HG02798 (cell line): ENCODE measurements around the gene THUMPD2.

Experiments
- ATAC-seq: cut with Tn5 transposase; IDR thresholded peaks from one replicate; pipeline ENCODE4 v1.9.1; 2021; ENCODE audit warnings: mild to moderate bottlenecking; ENCODE audit not compliant: unreplicated experiment, poor library complexity

Gene THUMPD2

DNA sequence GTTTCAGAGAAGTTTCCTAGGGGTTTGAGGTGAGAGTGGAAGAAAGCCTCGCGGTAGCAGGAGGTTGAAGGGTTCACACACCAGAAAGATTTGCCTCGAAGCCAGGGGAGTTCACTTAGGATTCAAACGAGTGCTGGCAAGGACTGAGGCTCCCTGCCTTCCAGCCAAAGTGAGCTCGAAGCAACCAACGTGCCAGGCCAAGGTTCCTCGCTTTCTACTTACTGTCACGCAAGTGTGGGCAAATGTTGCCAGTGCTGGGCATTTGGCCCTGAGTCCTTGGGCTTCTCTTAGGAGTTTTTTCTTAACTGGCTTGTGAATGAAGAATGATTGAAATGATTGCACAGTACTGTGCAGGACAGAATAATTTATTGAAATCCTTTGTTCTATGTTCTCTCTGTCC lies 59.7 kb downstream of the THUMPD2 start:
- no peak for ATAC-seq

DNA sequence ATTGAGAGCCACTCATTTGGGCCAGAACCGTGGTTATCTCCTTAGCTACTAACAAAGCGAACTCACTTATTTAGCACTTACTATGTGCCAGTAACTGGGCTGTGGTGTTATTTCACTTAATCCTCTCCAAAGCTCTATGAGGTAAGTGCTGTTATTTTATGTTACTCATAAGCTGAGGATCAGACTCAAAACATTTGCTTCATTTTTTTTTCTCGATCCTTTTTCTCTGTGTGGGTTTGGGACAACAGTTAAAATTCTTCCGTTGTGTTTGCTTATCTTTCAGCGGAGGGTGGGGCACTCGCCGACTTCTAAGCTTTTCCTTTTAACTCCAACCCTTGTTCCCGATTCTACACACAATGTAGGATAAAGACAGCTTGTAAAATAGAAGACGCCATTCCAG lies 60.6 kb downstream of the THUMPD2 start:
- ATAC-seq = no peak

DNA sequence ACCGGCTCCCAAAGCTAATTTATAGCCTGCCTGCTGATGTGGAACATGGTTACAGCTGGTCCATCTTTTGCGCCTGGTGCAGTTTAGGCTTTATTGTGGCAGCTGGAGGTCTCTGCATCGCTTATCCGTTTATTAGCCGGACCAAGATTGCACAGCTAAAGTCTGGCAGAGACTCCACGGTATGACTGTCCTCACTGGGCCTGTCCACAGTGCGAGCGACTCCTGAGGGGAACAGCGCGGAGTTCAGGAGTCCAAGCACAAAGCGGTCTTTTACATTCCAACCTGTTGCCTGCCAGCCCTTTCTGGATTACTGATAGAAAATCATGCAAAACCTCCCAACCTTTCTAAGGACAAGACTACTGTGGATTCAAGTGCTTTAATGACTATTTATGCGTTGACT lies 62.0 kb downstream of the THUMPD2 start:
- no peak for ATAC-seq

DNA sequence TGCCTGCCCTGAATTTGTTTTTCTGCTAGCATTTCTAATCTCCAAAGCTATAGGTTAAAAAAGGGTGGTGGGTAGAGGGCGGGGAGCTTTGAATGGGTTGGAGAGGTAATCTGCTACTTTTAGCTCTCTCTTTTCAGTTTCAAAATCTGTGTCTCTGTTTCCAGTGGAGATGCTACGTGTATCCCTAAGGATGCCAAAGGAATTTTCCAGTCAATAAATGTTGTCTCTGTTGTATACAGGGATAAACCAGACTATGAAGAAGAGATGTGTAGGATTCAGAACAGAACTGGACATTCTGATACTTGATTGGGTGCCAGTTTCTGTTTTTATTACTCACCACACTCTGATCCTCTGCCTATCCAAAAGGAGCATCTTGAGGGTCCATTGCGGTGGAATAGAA lies 63.2 kb downstream of the THUMPD2 start:
- ATAC-seq = no peak

DNA sequence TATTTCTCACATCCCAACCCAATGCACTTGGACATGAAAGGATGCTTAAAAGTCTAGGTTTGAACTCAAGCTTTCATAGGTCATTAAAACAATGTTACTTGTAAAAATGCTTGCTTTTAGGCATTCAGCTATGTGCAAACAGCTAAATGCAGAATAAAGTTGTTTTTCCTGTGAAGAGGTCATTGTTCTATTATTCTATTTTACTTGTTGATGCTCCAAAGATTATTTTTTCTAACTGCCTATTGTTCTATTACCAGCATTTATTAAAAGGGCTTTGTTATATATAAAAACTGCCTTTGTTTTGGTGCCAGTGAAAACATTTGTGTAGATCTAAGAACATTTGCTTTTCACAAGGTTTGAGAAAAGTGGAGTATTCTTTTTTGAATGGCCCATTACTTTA lies 64.0 kb downstream of the THUMPD2 start:
- no peak for ATAC-seq

DNA sequence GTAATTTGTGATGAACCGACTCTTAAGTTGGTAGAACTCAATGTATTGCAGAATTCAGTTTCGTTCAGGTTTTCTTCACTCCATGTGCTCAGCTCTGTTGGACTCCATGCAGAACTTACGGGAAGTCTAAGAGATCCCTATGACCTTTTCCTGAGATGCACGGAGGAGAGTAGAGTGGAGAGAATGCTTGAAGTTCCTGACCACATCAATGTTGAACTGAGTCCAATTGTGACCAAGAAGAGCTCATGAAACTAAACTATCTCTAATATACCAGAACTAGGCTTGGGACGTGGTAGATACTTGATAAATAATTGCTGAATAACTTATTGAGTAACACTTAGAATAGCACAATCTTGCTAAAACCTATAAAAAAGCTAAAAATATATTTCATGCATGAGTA lies 66.1 kb downstream of the THUMPD2 start:
- ATAC-seq = no peak

DNA sequence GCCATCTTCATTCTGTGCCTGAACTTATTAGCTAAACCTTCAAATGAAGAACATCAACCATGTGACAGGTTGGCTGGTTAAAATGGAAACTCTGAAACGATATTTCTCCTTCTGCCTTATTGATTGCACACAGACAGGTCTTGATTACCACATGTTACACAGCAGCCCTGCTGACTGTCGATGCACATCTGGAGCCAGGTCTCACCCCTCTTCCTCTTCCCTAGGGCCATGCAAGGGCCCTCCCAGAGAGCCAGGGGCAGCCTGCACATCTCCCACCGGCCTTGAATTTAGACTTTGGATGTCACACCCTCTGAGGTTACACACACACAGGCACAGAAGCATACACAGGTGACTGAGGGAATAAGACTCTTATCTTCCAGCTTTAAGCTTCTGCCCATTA lies 68.3 kb downstream of the THUMPD2 start:
- no peak for ATAC-seq

DNA sequence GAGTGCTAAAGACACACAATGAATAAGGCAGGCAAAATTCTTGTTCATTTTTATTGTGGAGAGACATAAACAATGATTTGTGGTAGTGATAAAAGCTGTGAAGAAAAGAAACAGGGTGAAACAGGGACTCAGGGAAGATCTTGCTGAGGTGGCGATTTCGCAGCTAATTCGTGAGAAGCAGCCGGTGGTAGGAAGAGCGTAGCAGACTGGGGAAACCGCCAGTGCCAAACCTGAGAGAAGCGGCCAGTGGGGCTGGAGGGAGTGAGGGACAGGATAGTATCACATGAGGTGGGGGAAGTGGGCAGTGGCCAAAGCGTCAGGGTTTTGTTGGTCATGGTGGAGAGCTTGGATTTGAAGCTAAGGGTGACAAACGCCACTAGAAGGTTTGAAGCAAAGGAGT lies 71.1 kb downstream of the THUMPD2 start:
- ATAC-seq = no peak

DNA sequence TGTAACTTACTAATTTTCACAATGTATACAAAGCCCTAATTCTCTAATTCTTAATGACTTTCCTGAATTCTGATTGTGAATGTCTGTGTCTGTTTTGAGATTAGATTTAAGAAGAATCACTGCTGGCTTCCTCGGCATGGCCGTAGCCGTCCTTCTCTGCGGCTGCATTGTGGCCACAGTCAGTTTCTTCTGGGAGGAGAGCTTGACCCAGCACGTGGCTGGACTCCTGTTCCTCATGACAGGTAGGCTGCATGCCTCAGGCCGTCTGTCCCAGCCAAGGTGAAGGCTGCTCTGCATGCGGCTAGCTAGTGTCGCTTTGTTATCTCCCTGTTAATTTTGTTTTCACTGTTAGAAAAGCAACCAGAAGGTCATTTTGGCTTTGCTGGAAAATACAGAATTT lies 72.1 kb downstream of the THUMPD2 start:
- no peak for ATAC-seq

DNA sequence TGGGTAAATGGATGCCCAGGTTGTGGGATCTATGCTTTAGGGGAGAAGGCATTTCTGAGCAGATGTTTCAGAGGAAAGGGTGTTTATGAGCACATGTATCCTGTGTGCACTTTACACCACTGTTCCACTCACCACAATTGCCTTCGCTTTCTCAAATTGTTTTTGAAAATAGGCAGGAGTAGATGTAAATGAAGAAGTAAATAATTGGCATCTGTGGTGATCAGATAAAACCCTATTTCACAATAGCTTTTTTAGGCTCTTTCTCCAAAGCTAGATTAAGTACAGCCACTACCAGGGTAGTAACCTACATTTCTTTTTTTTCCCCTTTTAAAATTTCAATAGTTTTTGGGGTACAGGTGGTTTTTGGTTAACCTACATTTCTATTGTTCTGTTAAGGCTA lies 72.7 kb downstream of the THUMPD2 start:
- no peak for ATAC-seq

DNA sequence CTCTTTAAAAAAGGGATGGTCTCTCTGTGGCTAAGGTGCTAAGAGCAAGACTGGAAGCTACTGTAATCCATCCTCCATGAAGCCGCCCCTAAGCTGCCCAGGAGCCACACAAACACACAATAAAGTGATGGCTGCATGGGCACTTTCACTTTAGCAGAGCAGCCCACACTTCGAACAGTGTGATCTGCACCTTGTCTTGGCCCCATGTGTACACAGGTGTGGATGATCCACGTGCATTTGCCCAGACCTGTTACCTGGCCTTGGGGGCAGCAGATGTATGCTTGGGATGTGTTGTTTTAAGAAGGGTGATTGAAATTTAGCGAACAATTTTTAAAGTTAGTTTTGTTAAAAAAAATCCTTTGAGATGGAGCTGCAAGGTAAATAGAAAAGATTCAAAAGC lies 73.4 kb downstream of the THUMPD2 start:
- no peak for ATAC-seq

DNA sequence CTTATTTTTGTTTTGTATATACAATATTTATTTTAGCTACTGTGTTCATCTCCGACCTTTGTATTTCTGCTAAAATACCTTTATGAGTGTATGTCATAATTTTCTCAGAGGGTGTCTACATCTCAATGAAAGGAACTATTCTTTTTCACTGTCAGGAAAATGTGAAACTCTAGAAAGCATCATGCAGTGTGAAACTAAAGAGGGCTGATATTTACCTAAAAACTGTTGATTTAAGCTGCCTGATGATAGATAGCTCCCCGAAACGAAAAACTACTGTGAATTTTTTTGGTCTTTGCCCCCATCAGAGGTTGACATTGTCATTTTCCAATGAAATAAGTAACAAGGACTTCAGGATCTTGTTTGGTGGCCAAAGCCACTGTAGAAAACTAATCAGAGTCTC lies 74.5 kb downstream of the THUMPD2 start:
- no peak for ATAC-seq

DNA sequence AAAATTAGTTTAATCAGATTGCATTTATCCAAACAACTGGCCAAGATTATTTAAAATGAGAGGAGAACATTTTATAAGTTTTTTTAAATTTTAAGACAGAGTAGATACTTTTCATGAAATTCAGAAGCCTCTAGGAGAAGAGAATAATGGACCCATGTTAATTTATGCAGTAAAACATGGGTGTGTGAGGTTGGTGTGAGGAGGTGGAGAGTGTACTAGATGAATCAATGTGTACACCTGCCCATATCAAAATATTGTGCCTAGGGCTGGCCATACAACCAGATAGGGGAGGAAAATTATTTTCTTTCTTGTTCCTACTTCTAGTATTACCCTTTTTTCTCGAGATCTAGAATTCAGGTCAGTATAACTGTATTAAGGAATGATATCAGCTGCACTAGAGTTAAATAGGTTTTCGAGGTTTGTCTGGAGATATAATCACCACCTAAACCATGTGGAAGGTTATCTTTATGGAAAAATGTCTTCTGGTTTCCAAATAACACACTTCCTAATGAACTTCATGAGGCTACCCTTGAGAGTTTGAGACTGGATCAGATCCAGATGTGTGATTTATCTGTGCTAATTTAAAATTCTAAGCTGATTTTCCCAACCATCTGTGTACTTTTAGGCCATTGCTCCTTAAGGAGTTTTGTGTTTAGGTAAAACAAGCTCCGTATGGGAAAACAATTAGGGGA lies 75.7 kb downstream of the THUMPD2 start:
- no peak for ATAC-seq

DNA sequence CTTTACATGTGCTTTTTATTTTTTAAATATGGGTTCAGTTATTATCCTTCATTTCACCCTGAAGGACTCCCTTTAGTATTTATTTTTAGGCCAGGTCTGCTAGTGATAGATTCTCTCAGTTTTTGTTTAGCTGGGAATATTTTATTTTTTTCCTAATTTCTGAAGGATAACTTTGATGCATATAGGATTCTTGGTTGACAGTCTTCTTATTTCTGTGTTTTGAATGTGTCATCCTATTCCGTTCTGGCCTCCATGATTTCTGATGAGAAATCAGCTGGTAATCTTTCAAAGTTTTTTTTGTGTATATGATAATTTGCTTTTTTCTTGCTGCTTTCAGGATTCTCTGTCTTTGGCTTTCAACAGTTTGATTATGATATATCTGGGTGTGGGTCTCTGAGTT lies 77.9 kb downstream of the THUMPD2 start:
- no peak for ATAC-seq

DNA sequence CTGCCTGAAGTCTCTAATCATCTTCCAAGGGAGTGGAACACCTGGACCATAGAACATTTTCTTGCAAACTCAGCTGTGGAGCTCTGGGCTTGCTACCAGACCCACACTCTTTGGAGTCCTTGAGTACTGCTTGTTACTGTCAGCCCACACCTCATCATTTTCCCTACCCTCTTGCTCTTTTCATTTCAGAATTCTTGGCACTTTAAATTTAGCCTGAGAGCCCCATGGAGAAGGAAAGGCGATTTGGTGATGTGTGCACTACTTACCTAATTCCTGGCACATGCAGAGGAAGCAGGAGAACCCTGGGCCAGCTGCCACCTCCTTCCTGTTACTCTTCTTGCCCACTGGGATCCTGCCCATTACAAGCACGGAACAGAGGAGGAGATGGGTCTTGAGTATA lies 81.6 kb downstream of the THUMPD2 start:
- ATAC-seq = no peak

DNA sequence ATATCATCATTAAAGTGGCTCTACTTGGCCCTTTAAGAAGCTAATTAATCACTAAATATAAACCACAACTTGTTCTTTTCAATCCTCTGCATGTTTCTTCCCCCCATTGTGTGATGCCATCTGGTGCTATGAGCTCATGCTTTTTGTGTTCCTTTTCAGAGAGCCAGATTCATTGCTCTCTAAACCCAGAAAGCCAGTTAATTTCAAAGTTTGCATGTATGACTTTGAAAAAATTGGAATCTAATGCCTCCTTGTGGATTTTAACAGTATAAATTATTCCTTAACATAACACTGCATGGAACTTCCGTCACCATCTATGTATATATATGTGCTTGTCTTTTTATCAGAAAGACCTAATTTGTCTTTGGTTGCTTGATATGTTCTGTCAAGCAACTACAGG lies 82.2 kb downstream of the THUMPD2 start:
- ATAC-seq = no peak

DNA sequence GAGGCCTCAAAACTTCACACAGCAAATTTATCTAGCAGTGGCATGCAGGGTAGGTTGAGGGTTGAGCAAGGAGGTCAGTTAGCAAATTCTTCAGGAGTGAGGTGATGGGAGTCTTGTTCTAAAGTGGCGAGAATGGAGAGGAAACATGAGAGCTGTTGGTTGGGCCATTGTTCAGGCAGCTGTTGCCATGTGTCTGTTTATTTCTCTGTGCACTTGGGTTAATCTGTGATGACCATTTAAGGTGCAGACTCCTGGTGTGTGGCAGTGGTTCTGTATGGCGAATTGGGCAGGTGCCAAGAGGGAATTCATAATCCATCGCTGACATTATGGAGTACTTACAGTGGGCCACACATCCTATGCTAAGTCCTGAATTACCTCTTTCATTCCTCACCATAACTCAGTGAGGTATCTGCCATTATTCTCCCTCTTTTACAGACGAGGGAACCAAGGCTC lies 82.9 kb downstream of the THUMPD2 start:
- no peak for ATAC-seq

DNA sequence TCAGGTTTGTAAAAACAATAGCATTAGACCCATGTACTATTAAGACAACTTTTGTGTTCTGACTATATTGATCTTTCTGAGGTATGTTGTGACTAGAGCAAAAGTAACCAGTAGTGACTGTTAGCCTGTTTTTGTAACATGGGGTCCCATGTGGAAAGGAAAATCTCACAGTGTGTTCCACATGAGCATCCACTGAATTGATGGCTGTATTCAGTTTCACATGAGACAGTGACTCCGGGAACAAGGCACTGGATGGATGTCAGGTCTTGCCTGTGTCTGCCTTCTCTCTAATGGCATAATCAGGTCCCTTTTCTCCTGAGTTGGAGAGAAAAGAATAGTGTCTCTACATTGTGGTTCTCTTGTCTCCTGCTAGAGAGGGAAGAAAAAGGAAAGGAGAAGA lies 85.8 kb downstream of the THUMPD2 start:
- no peak for ATAC-seq

DNA sequence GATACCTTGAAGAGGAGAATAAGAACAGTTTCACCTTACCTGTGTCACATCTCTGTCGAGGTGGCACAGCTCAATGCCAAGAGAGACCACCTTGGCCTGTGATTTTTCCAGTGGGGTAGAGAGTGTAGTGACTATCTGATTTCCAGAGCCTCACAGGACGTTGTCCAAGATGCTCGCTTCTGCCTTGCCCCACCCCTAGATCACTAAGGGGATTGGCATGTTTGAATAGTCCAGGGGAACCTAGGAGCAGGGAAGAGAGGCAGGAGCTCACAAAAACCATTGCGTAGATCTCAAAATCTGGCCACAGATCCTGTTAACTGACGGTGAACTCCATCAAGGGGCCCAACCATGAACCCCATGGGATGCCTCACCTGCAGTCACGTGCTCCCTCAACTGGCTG lies 89.2 kb downstream of the THUMPD2 start:
- no peak for ATAC-seq

DNA sequence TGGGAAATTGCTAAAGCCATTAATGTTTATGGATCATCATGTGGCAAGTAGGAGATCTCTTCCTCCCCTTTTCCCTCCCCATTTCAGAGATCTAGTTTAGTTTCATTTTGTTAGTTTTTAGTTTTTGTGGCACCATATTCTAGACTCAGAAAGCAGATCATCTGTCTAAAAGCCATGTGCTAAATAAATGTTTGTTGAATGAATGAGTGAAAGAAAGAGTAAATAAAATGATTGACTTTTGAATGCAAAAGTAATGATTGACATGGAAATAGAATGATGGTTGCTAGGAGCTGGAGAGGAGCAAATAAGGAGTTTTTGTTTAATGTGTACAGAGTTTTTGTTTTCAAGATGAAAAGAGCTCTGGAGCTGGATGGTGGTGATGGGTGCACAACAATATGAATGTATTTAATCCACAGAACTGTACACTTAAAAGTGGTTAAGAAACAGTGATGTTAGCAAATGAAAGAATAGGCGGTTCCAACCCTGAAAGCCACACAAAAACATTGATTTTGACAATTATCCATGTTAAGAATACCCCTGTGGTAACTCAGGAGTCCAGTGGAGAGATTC lies 89.7 kb downstream of the THUMPD2 start:
- no peak for ATAC-seq

DNA sequence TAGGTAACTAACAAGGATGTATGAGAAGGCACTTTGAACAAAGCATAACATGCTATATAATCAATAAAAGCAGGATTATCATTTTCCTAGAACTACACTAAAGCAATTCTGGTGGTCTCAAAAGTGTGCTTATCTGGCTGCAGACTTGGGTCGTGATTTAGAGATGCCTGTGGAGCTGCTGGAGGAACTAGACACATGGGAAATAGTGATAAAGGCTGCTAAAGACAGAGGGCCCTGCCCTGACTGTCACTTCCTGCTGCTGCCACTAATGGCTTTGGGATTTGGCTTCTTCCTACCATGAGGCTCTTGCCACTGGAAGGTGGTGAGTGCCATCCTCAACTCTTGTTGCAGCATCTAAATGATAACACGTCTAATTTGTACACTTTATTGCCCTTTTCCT lies 90.9 kb downstream of the THUMPD2 start:
- no peak for ATAC-seq

DNA sequence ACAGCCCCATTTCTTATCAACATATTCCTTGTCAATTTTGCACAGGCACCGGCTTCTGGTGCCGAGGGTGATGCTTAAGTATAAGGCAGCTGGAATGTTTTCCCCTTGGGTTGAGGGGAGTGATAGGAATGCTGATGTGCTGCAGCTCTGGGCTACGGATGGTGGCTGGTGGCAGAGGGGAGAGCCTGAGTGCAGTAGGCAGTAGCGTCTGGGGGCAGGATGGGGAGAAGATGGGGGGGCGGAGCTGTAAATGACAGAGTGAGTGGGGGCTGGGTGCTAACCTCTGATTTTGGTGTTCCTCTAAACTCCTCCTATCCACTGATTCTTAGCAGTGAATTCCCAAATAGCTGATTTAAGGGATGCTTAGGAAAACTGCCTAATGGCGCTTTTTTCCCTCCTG lies 92.6 kb downstream of the THUMPD2 start:
- ATAC-seq = no peak
